HEK293 (cell line): ENCODE data around the gene CCM2L.
A peak's percentile ranks its signal among the peaks of the same experiment; 100 is the strongest.

Experiments
- CTCF ChIA-PET: fragments of 350-600 bp; formaldehyde crosslinking; extraction: SDS; loops from one replicate; lab custom pipeline; 2021; ENCODE audit warnings: antibody characterized with exemption; lab: Yijun Ruan, JAX
- POLR2A ChIA-PET: fragments of 300-600 bp; formaldehyde crosslinking; extraction: SDS; loops from one replicate; lab custom pipeline; 2020; ENCODE audit warnings: antibody characterized with exemption, inconsistent platforms; lab: Yijun Ruan, JAX
- H3K27ac ChIP-seq: fragments of 200-500 bp; sonication (Bioruptor generic); 2 replicates; pipeline ENCODE4 v1.5.1; 2014; ENCODE audit warnings: low read depth, low read length, control low read depth, inconsistent platforms; ENCODE audit errors: extremely low read depth
- H3K36me3 ChIP-seq, 2 experiments: fragments of 200-500 bp in 1 of 2; sonication (Bioruptor generic) in 1 of 2; 1 replicate in 1 of 2; 2 replicates in 1 of 2; pipeline ENCODE4 v1.5.1; 2014 to 2017; ENCODE audit warnings: inconsistent platforms in 2 of 2, low read length in 2 of 2; ENCODE audit not compliant: control insufficient read depth in 2 of 2, insufficient read depth in 1 of 2
- H3K4me1 ChIP-seq: fragments of 200-500 bp; sonication (Bioruptor generic); 2 replicates; pipeline ENCODE4 v1.5.1; 2014; ENCODE audit warnings: mild to moderate bottlenecking, low read length, inconsistent platforms; ENCODE audit not compliant: control insufficient read depth, insufficient read depth
- H3K4me3 ChIP-seq: 2 replicates; pipeline ENCODE4 v1.5.1; 2011; ENCODE audit warnings: low read depth, mild to moderate bottlenecking, control low read depth, low read length, moderate library complexity
- H3K9me3 ChIP-seq: fragments of 200-500 bp; sonication (Bioruptor generic); 2 replicates; pipeline ENCODE4 v1.5.1; 2014; ENCODE audit warnings: low read depth, low read length, inconsistent platforms; ENCODE audit not compliant: control insufficient read depth, insufficient read depth
- BCL6B ChIP-seq: fragments of 450-650 bp; formaldehyde crosslinking; IDR thresholded peaks from 2 replicates; pipeline ENCODE4 v1.5.1; 2017; ENCODE audit warnings: missing biosample characterization, missing genetic modification characterization
- EGR2 ChIP-seq: fragments of 450-650 bp; formaldehyde crosslinking; IDR thresholded peaks from 2 replicates; pipeline ENCODE4 v1.5.1; 2016; ENCODE audit warnings: low read depth, missing biosample characterization, missing genetic modification characterization
- GFI1B ChIP-seq: fragments of 450-650 bp; formaldehyde crosslinking; IDR thresholded peaks from 2 replicates; pipeline ENCODE4 v1.5.1; 2016; ENCODE audit warnings: missing biosample characterization, missing genetic modification characterization
- KLF9 ChIP-seq: fragments of 450-650 bp; formaldehyde crosslinking; IDR thresholded peaks from 2 replicates; pipeline ENCODE4 v1.5.1; 2016; ENCODE audit warnings: missing biosample characterization, missing genetic modification characterization, low read depth
- PRDM1 ChIP-seq: fragments of 450-650 bp; formaldehyde crosslinking; IDR thresholded peaks from 2 replicates; pipeline ENCODE4; 2016; ENCODE audit warnings: missing biosample characterization, missing genetic modification characterization
- YY1 ChIP-seq: fragments of 450-650 bp; formaldehyde crosslinking; IDR thresholded peaks from 2 replicates; pipeline ENCODE4 v1.5.1; 2018; ENCODE audit warnings: missing biosample characterization, missing genetic modification characterization
- ZFP3 ChIP-seq: fragments of 450-650 bp; formaldehyde crosslinking; IDR thresholded peaks from 2 replicates; pipeline ENCODE4 v1.5.1; 2016; ENCODE audit warnings: low read depth, missing biosample characterization, missing genetic modification characterization
- ZFP69B ChIP-seq: fragments of 450-650 bp; formaldehyde crosslinking; IDR thresholded peaks from 2 replicates; pipeline ENCODE4 v1.5.1; 2016; ENCODE audit warnings: missing biosample characterization, missing genetic modification characterization
- ZNF121 ChIP-seq: fragments of 450-650 bp; formaldehyde crosslinking; IDR thresholded peaks from 2 replicates; pipeline ENCODE4 v1.5.1; 2016; ENCODE audit warnings: missing biosample characterization, missing genetic modification characterization
- ZNF184 ChIP-seq: fragments of 450-650 bp; IDR thresholded peaks from 2 replicates; pipeline ENCODE4 v1.5.1; 2018; ENCODE audit warnings: missing biosample characterization, mild to moderate bottlenecking, missing genetic modification characterization
- ZNF24 ChIP-seq: fragments of 450-650 bp; formaldehyde crosslinking; IDR thresholded peaks from 2 replicates; pipeline ENCODE4 v1.5.1; 2016; ENCODE audit warnings: missing biosample characterization, missing genetic modification characterization
- ZNF274 ChIP-seq, 2 experiments: fragments of 200-500 bp in 1 of 2; fragments of 450-650 bp in 1 of 2; sonication (Bioruptor generic) in 1 of 2; formaldehyde crosslinking in 1 of 2; IDR thresholded peaks; 2 replicates each; pipeline versions ENCODE4 v1.5.1 to v1.6.1; 2014 to 2016; ENCODE audit warnings: borderline replicate concordance in 1 of 2, inconsistent platforms in 1 of 2, low read length in 1 of 2, missing biosample characterization in 1 of 2, missing genetic modification characterization in 1 of 2
- ZNF302 ChIP-seq: fragments of 450-650 bp; formaldehyde crosslinking; IDR thresholded peaks from 2 replicates; pipeline ENCODE4 v1.5.1; 2016; ENCODE audit warnings: missing biosample characterization, missing genetic modification characterization, low read depth
- ZNF366 ChIP-seq: fragments of 450-650 bp; formaldehyde crosslinking; conservative IDR thresholded peaks from 2 replicates; pipeline ENCODE4 v1.5.1; 2016; ENCODE audit warnings: missing biosample characterization, missing genetic modification characterization
- ZNF416 ChIP-seq: fragments of 450-650 bp; formaldehyde crosslinking; IDR thresholded peaks from 2 replicates; pipeline ENCODE4 v1.5.1; 2016; ENCODE audit warnings: missing biosample characterization, missing genetic modification characterization
- ZNF544 ChIP-seq: fragments of 450-650 bp; formaldehyde crosslinking; IDR thresholded peaks from 2 replicates; pipeline ENCODE4 v1.5.0; 2017; ENCODE audit warnings: missing biosample characterization, missing genetic modification characterization
- ZNF654 ChIP-seq: fragments of 450-650 bp; formaldehyde crosslinking; IDR thresholded peaks from 2 replicates; pipeline ENCODE4 v1.5.1; 2016; ENCODE audit warnings: low read depth, missing biosample characterization, missing genetic modification characterization
- ZNF747 ChIP-seq: fragments of 450-650 bp; formaldehyde crosslinking; IDR thresholded peaks from 2 replicates; pipeline ENCODE4 v1.5.1; 2016; ENCODE audit warnings: missing biosample characterization, missing genetic modification characterization
- TF ChIP-seq, protein P1 (sequence below): fragments of 450-650 bp; formaldehyde crosslinking; IDR thresholded peaks from 2 replicates; pipeline ENCODE4 v1.5.1; 2016; ENCODE audit warnings: missing biosample characterization, missing genetic modification characterization
- TF ChIP-seq, protein P2 (sequence below): fragments of 450-650 bp; formaldehyde crosslinking; IDR thresholded peaks from 2 replicates; pipeline ENCODE4 v1.5.1; 2016; ENCODE audit warnings: missing biosample characterization, missing genetic modification characterization
- TF ChIP-seq, protein P3 (sequence below): fragments of 450-650 bp; formaldehyde crosslinking; IDR thresholded peaks from 2 replicates; pipeline ENCODE4 v1.5.1; 2017; ENCODE audit warnings: missing biosample characterization, missing genetic modification characterization

The CCM2L gene

GRCh38 chr20:32024683-32025295 is 14.6 kb downstream of the CCM2L start (continued):
- TF ChIP-seq, protein P1, sequence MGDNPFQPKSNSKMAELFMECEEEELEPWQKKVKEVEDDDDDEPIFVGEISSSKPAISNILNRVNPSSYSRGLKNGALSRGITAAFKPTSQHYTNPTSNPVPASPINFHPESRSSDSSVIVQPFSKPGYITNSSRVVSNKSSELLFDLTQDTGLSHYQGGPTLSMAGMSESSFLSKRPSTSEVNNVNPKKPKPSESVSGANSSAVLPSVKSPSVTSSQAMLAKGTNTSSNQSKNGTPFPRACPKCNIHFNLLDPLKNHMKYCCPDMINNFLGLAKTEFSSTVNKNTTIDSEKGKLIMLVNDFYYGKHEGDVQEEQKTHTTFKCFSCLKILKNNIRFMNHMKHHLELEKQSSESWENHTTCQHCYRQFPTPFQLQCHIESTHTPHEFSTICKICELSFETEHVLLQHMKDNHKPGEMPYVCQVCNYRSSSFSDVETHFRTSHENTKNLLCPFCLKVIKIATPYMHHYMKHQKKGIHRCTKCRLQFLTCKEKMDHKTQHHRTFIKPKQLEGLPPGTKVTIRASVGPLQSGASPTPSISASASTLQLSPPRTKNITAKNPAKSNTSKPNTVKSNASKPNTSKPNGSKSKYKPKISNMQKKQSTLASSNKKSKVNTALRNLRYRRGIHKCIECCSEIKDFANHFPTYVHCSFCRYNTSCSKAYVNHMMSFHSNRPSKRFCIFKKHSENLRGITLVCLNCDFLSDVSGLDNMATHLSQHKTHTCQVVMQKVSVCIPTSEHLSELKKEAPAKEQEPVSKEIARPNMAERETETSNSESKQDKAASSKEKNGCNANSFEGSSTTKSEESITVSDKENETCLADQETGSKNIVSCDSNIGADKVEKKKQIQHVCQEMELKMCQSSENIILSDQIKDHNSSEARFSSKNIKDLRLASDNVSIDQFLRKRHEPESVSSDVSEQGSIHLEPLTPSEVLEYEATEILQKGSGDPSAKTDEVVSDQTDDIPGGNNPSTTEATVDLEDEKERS (tag by site-specific recombination): no peak
- no peak for TF ChIP-seq GFI1B (tag by site-specific recombination)
- TF ChIP-seq EGR2 (tag by site-specific recombination): no peak
- TF ChIP-seq KLF9 (tag by site-specific recombination): no peak
- TF ChIP-seq, protein P2, sequence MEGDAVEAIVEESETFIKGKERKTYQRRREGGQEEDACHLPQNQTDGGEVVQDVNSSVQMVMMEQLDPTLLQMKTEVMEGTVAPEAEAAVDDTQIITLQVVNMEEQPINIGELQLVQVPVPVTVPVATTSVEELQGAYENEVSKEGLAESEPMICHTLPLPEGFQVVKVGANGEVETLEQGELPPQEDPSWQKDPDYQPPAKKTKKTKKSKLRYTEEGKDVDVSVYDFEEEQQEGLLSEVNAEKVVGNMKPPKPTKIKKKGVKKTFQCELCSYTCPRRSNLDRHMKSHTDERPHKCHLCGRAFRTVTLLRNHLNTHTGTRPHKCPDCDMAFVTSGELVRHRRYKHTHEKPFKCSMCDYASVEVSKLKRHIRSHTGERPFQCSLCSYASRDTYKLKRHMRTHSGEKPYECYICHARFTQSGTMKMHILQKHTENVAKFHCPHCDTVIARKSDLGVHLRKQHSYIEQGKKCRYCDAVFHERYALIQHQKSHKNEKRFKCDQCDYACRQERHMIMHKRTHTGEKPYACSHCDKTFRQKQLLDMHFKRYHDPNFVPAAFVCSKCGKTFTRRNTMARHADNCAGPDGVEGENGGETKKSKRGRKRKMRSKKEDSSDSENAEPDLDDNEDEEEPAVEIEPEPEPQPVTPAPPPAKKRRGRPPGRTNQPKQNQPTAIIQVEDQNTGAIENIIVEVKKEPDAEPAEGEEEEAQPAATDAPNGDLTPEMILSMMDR: 0 out of 2 replicates have a peak, but pooled peaks have one; percentile 13
- TF ChIP-seq PRDM1 (tag by site-specific recombination): peak; percentile 98
- TF ChIP-seq ZNF24 (tag by site-specific recombination): no peak
- TF ChIP-seq ZNF302: no peak
- no peak for TF ChIP-seq BCL6B (tag by site-specific recombination)
- TF ChIP-seq, protein P3, sequence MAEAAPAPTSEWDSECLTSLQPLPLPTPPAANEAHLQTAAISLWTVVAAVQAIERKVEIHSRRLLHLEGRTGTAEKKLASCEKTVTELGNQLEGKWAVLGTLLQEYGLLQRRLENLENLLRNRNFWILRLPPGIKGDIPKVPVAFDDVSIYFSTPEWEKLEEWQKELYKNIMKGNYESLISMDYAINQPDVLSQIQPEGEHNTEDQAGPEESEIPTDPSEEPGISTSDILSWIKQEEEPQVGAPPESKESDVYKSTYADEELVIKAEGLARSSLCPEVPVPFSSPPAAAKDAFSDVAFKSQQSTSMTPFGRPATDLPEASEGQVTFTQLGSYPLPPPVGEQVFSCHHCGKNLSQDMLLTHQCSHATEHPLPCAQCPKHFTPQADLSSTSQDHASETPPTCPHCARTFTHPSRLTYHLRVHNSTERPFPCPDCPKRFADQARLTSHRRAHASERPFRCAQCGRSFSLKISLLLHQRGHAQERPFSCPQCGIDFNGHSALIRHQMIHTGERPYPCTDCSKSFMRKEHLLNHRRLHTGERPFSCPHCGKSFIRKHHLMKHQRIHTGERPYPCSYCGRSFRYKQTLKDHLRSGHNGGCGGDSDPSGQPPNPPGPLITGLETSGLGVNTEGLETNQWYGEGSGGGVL (tag by site-specific recombination): no peak
- no peak for TF ChIP-seq ZFP69B (tag by site-specific recombination)
- TF ChIP-seq ZNF366 (tag by site-specific recombination): peak; percentile 92

DNA sequence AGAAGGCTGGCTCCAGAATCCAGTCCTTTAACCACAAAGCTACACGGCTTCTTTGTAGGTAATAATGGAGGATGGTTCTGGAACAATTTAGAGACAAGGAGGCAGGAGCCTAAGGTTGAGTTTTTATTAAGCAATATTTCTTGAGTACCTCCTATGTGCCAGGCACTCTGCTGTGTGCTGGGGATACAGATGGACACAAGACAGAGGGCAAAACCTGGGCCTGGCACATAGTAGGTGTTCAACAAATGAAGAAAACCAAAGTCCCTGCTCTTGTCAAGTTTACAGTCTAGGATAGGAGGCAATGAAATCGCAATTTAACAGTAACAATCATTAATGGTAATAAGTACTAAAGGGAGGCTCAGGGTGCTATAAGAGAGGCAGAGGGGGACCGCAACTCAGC is 17.4 kb downstream of the CCM2L start:
- no peak overlapping the region for H3K4me3 ChIP-seq
- POLR2A ChIA-PET: no interaction called here
- no peaks in the 10 kb centered on the region for H3K4me1 ChIP-seq
- H3K27ac ChIP-seq: no peak overlapping the region
- CTCF ChIA-PET: no interaction called here
- H3K36me3 ChIP-seq: no peaks in the 10 kb centered on the region
- TF ChIP-seq ZNF121: no peak
- no peak for TF ChIP-seq ZNF184 (tag by site-specific recombination)
- no peak for TF ChIP-seq ZNF747 (tag by site-specific recombination)
- no peak for TF ChIP-seq ZFP3 (tag by site-specific recombination)
- no peak for TF ChIP-seq ZNF654 (tag by site-specific recombination)
- TF ChIP-seq KLF9 (tag by site-specific recombination): no peak
- TF ChIP-seq ZNF274 (IDR thresholded peaks at IDR 0.05; ENCODE audit: low read length): no peak
- no peak for TF ChIP-seq ZNF274 (tag by site-specific recombination; IDR thresholded peaks at IDR 0.05; ENCODE audit: borderline replicate concordance)
- TF ChIP-seq YY1: no peak
- no peak for TF ChIP-seq ZNF416 (tag by site-specific recombination)
- no peak for TF ChIP-seq ZNF544 (tag by site-specific recombination)
- no peaks in the 10 kb centered on the region for H3K9me3 ChIP-seq
